Measurements from ENCODE around the gene USP13. TPM values are rescaled to one million over a fixed set of nuclear protein-coding genes. Genes with fewer than 3 reads are reported as not detected.

USP13 gene
- total and polyA plus RNA-seq, 2 experiments from 2014 or later = 30.6 to 31.1 TPM

- no peaks in the 10 kb centered on the region for H3K9me3 ChIP-seq (ENCODE audit: low read depth)
Measured at GRCh38 chr3:179734497-179735281, 81.8 kb downstream of the USP13 start.

GRCh38 chr3:179735321-179735720 lies 82.5 kb downstream of the USP13 start:
- DNase-seq (ENCODE audit: low read depth in 1 of 2, low spot score in 1 of 2) = no peak
- peaks cover 16% of the 10 kb centered on the region for H3K36me3 ChIP-seq
- H3K4me3 ChIP-seq = no peak overlapping the region
- no peak for TF ChIP-seq CTCF (IDR thresholded peaks at IDR 0.05; ENCODE audit: low read depth, low read length)
- H3K9me3 ChIP-seq (ENCODE audit: low read depth) = no peaks in the 10 kb centered on the region
- no peaks in the 10 kb centered on the region for H3K4me1 ChIP-seq (ENCODE audit: low read depth)
- no peaks in the 10 kb centered on the region for H3K27me3 ChIP-seq
- no peak overlapping the region for H3K27ac ChIP-seq

More at GRCh38 chr3:179734497-179735281, 81.8 kb downstream of the USP13 start:
- no peak for TF ChIP-seq CTCF (IDR thresholded peaks at IDR 0.05; ENCODE audit: low read depth, low read length)
- Histone ChIP-seq H3K4me1 (ENCODE audit: low read depth) (no peaks in the 10 kb centered on the region), H3K4me3 (no peak overlapping the region), H3K36me3 (peaks cover 18% of the 10 kb centered on the region), H3K27me3 (no peaks in the 10 kb centered on the region), H3K27ac (no peak overlapping the region)
- DNase-seq (ENCODE audit: low read depth in 1 of 2, low spot score in 1 of 2) = no peak

- no peak for TF ChIP-seq CTCF (IDR thresholded peaks at IDR 0.05; ENCODE audit: low read depth, low read length)
- Histone ChIP-seq H3K9me3 (ENCODE audit: low read depth) (no peaks in the 10 kb centered on the region), H3K27me3 (no peaks in the 10 kb centered on the region), H3K4me1 (ENCODE audit: low read depth) (no peaks in the 10 kb centered on the region), H3K4me3 (no peak overlapping the region), H3K36me3 (peaks cover 17% of the 10 kb centered on the region), H3K27ac (no peak overlapping the region)
- DNase-seq (ENCODE audit: low read depth in 1 of 2, low spot score in 1 of 2) = no peak
Measured at GRCh38 chr3:179738998-179739397, 86.2 kb downstream of the USP13 start.

GRCh38 chr3:179739816-179740594 lies 87.2 kb downstream of the USP13 start:
- Histone ChIP-seq H3K27me3 (no peaks in the 10 kb centered on the region), H3K4me3 (no peak overlapping the region), H3K4me1 (ENCODE audit: low read depth) (no peaks in the 10 kb centered on the region), H3K36me3 (peaks cover 20% of the 10 kb centered on the region), H3K27ac (no peak overlapping the region), H3K9me3 (ENCODE audit: low read depth) (no peaks in the 10 kb centered on the region)
- DNase-seq (ENCODE audit: low read depth in 1 of 2, low spot score in 1 of 2) = no peak
- TF ChIP-seq CTCF (IDR thresholded peaks at IDR 0.05; ENCODE audit: low read depth, low read length) = no peak

GRCh38 chr3:179743913-179744312 lies 91.1 kb downstream of the USP13 start:
- Histone ChIP-seq H3K9me3 (ENCODE audit: low read depth) (no peaks in the 10 kb centered on the region), H3K27ac (no peak overlapping the region), H3K4me3 (no peak overlapping the region), H3K4me1 (ENCODE audit: low read depth) (no peaks in the 10 kb centered on the region), H3K27me3 (no peaks in the 10 kb centered on the region), H3K36me3 (peaks cover 24% of the 10 kb centered on the region)
- no peak for TF ChIP-seq CTCF (IDR thresholded peaks at IDR 0.05; ENCODE audit: low read depth, low read length)
- no peak for DNase-seq (ENCODE audit: low read depth in 1 of 2, low spot score in 1 of 2)
